HG03378 (cell line): Measurements from ENCODE around the gene SACS.
"Not testable (repeated sequence)": the region's sequence is repeated elsewhere in the genome, so short reads cannot be mapped to it uniquely, and the experiment has no call there.

Experiments
- ATAC-seq: cut with Tn5 transposase; IDR thresholded peaks from one replicate; pipeline ENCODE4 v1.9.1; 2021; ENCODE audit warnings: mild to moderate bottlenecking, moderate library complexity; ENCODE audit not compliant: unreplicated experiment

The SACS gene

GRCh38 chr13:23320926-23321534, 112.5 kb downstream of the SACS start:
- no peak for ATAC-seq

DNA sequence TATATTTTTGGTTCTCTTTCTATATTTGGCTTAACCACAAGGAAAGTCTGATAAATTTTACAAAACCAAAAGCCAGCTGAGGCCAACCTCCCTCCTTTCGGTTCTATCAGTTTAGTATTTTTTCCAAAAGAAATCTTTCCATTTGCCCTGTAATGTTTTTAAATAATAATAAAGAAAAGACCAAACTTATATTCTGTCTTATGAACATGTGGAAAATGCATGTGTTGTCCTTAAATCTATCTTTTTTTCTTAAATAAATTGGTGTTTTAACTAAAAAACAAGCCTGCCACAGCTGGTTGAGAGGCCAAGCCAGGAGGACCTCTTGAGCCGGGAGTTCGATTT, 113.6 kb downstream of the SACS start:
- no peak for ATAC-seq

GRCh38 chr13:23314837-23315236, 118.7 kb downstream of the SACS start:
- ATAC-seq, result not testable (repeated sequence)

DNA sequence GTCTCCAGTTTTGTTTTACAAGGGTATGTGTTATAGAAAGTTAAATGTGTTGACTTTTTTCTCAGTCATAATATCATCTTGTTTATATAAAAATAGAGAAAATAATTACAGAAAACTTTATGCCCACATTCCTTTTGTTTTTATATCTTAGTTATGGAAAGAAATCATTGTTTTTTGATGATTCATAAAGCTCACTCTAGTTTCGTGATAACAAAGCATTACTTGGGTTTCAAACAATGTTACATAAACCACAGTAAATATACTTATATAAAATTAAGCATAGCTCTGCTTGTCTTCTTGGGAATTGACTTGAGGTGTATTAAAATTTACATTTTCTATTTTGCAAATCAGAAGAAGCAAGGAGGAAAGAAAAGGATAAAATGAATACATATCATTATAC, 140.9 kb downstream of the SACS start:
- ATAC-seq, result no peak

DNA sequence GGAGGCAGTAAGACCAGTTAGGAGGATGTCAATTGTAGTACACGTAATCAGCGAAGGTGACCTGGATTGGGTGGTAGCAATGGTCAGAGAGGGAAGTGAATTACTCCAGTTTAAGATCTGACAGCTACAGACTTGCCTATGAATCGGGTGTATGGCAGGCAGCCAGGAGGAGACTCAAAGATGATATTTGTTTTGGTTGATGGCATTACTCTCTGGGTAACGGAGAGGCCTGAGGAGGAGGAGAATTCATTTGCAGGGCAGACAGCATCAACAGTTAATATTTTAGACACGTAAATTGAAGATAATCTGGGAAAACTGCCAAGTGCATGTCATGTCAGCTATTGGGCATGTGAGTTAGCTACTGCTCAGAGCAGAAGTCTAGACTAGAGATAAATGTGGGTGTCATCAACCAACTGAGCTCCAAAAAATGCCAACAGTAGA, 143.6 kb downstream of the SACS start:
- no peak for ATAC-seq

DNA sequence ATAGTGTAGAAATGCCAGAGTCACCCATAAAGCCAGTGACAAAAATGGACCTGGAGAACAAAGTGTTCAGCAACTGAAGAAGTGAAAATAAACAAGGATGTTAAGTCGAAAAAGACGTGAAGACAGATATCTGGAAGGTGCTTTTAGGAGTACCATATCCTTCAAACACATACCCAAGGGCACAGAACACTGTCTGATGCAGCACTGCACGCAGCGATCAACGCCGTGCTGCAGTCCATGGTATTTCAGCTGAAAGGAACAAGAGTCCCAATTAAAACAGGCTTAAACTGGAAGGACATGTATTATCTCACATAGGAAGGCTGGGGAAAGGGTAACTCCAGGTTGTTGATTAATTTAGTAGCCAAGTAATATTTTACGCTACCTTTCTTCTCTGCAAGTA, 144.5 kb downstream of the SACS start:
- ATAC-seq, result no peak

DNA sequence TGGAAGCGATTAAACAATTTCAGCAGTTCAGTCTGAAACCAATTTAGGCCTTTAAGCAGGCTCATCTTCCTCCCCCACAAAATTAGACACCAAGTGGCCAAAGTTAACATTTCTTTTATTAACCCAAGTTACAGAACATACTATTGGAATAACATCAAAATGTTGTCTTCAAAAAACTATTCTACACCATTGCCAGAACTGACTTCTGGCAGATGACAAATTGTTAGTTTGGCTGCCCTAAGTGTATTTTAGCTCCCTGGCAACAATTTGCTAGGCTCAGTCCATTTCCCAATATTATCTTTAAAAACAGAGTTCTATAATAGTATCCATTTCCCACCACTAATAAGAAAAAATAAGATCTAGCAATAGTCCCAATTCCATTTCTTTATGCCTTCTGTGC, 144.9 kb downstream of the SACS start:
- no peak for ATAC-seq

DNA sequence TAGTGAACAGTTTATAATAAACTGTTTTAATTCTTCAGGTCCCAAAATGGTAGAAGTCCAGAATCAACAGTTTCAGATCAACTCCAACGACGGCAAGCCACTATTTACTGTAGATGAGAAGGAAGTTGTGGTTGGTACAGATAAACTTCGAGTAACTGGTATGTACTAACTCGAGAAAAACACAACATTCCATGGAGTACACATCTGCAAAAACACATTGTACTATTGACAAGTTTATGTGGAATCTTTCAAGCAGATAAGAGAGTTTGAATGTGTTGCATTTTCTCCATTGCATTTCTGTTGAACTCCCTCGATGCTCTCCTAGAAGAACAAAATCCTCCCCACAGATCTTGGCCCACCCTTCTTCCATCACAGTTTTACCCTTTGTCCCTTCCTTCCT, 154.2 kb downstream of the SACS start:
- ATAC-seq, result no peak
